Thymus (tissue), 11 donors: ENCODE results near the gene CA9. TPM values are rescaled to one million over a fixed set of nuclear protein-coding genes. Genes with fewer than 3 reads are reported as not detected.

ENCODE experiments used
- DNase-seq, 9 donors: peaks; one replicate each; pipeline ENCODE4 v3.0.0-alpha.2; 2013; ENCODE audit warnings: low spot score in 9 of 9, low read depth in 6 of 9, missing footprints in 1 of 9
- H3K27ac ChIP-seq, 2 donors: one replicate each; pipeline ENCODE4 v1.5.1; 2013; ENCODE audit warnings: control low read depth in 1 of 2, low read depth in 1 of 2, low read length in 1 of 2, mild to moderate bottlenecking in 1 of 2, moderate library complexity in 1 of 2
- H3K27me3 ChIP-seq, 2 donors: one replicate each; pipeline ENCODE4 v1.5.1; 2013; ENCODE audit warnings: low read length in 1 of 2; ENCODE audit not compliant: control insufficient read depth in 2 of 2, insufficient read depth in 1 of 2
- H3K36me3 ChIP-seq, 2 donors: one replicate each; pipeline ENCODE4 v1.5.1; 2013; ENCODE audit warnings: low read length in 1 of 2, mild to moderate bottlenecking in 1 of 2, moderate library complexity in 1 of 2; ENCODE audit not compliant: control insufficient read depth in 2 of 2, insufficient read depth in 2 of 2
- H3K4me1 ChIP-seq, 2 donors: one replicate each; pipeline ENCODE4 v1.5.1; 2013; ENCODE audit warnings: low read length in 2 of 2; ENCODE audit not compliant: control insufficient read depth in 2 of 2, insufficient read depth in 2 of 2
- H3K4me3 ChIP-seq, 2 donors: one replicate each; pipeline ENCODE4 v1.5.1; 2013; ENCODE audit warnings: low read length in 2 of 2, control low read depth in 1 of 2, mild to moderate bottlenecking in 1 of 2
- H3K9me3 ChIP-seq, 2 donors: one replicate each; pipeline ENCODE4 v1.5.1; 2013; ENCODE audit warnings: low read length in 1 of 2, mild to moderate bottlenecking in 1 of 2; ENCODE audit not compliant: control insufficient read depth in 2 of 2, insufficient read depth in 1 of 2
- WGBS: extraction: QIAGEN DNeasy Blood & Tissue Kit; methylation state at CpG from one replicate; pipeline ENCODE4 v1.1.7; 2013; 5-methylcytosine and 5-hydroxymethylcytosine counted together
- polyA plus RNA-seq: library from polyadenylated mRNA; stranded (reverse); fragments of 200-250 nt; gene quantifications from one replicate; pipeline ENCODE4 v1.2.3, GENCODE V29; 2013
- total RNA-seq: library from RNA; stranded (reverse); fragments of 120-200 nt; gene quantifications from one replicate; pipeline ENCODE4 v1.2.4, GENCODE V29; 2013
- donor health status: healthy.

The CA9 gene
- total and polyA plus RNA-seq, 2 donors = 0.50 to 1.0 TPM

- WGBS = 98% methylated on average over 26 of the region's 26 CpGs
- Histone ChIP-seq H3K27ac (no peak overlapping the region), H3K9me3 (no peaks in the 10 kb centered on the region)
These were observed 30.4 kb downstream of the CA9 start for GRCh38 chr9:35703906-35704672.

GRCh38 chr9:35705372-35705771, 31.6 kb downstream of the CA9 start:
- no peak overlapping the region for H3K27ac ChIP-seq

More at GRCh38 chr9:35703906-35704672, 30.4 kb downstream of the CA9 start:
- no peak for DNase-seq
- peaks cover 93 to 99% of the 10 kb centered on the region in 2 donors for H3K36me3 ChIP-seq
- H3K27me3 ChIP-seq = no peaks in the 10 kb centered on the region
- no peak overlapping the region for H3K4me3 ChIP-seq
- H3K4me1 ChIP-seq = no peaks in the 10 kb centered on the region

GRCh38 chr9:35705836-35706430, 32.2 kb downstream of the CA9 start:
- H3K27ac ChIP-seq = no peak overlapping the region
- H3K4me3 ChIP-seq = no peak overlapping the region
- no peaks in the 10 kb centered on the region for H3K9me3 ChIP-seq
- H3K36me3 ChIP-seq = peaks cover 88 to 95% of the 10 kb centered on the region in 2 donors
- H3K27me3 ChIP-seq = no peaks in the 10 kb centered on the region
- H3K4me1 ChIP-seq = no peaks in the 10 kb centered on the region
- WGBS = 99% methylated on average over 7 of the region's 7 CpGs
- DNase-seq = no peak

More at GRCh38 chr9:35705372-35705771, 31.6 kb downstream of the CA9 start:
- Histone ChIP-seq H3K9me3 (no peaks in the 10 kb centered on the region), H3K4me1 (no peaks in the 10 kb centered on the region), H3K4me3 (no peak overlapping the region), H3K27me3 (no peaks in the 10 kb centered on the region), H3K36me3 (peaks cover 85 to 95% of the 10 kb centered on the region in 2 donors)
- WGBS = 97% methylated on average over 8 of the region's 8 CpGs
- DNase-seq = no peak

- H3K4me1 ChIP-seq = no peaks in the 10 kb centered on the region
- H3K9me3 ChIP-seq = no peaks in the 10 kb centered on the region
- WGBS = 97% methylated on average over 10 of the region's 10 CpGs
- DNase-seq = no peak
- no peaks in the 10 kb centered on the region for H3K27me3 ChIP-seq
- H3K4me3 ChIP-seq = no peak overlapping the region
- peaks cover 88 to 95% of the 10 kb centered on the region in 2 donors for H3K36me3 ChIP-seq
- no peak overlapping the region for H3K27ac ChIP-seq
These were observed 33.2 kb downstream of the CA9 start for GRCh38 chr9:35706951-35707350.

- 98% methylated on average over 4 of the region's 4 CpGs for WGBS
- no peaks in the 10 kb centered on the region for H3K4me1 ChIP-seq
- no peaks in the 10 kb centered on the region for H3K9me3 ChIP-seq
- H3K4me3 ChIP-seq = no peak overlapping the region
- no peak for DNase-seq
- H3K27ac ChIP-seq = no peak overlapping the region
- H3K36me3 ChIP-seq = peaks cover 91 to 95% of the 10 kb centered on the region in 2 donors
- no peaks in the 10 kb centered on the region for H3K27me3 ChIP-seq
These were observed 34.4 kb downstream of the CA9 start for GRCh38 chr9:35708146-35708545.

GRCh38 chr9:35710818-35711500, 37.2 kb downstream of the CA9 start:
- no peak overlapping the region for H3K27ac ChIP-seq
- H3K27me3 ChIP-seq = no peaks in the 10 kb centered on the region
- H3K4me3 ChIP-seq = no peak overlapping the region
- DNase-seq = no peak
- no peaks in the 10 kb centered on the region for H3K4me1 ChIP-seq
- whole genome bisulfite sequencing = 96% methylated on average over 7 of the region's 7 CpGs
- no peaks in the 10 kb centered on the region for H3K9me3 ChIP-seq
- H3K36me3 ChIP-seq = peaks cover 86 to 94% of the 10 kb centered on the region in 2 donors

GRCh38 chr9:35711501-35712428, 38.0 kb downstream of the CA9 start:
- H3K4me1 ChIP-seq = no peaks in the 10 kb centered on the region
- H3K9me3 ChIP-seq = no peaks in the 10 kb centered on the region
- WGBS = 97% methylated on average over 21 of the region's 21 CpGs
- DNase-seq = no peak
- H3K4me3 ChIP-seq = no peak overlapping the region
- H3K27ac ChIP-seq = no peak overlapping the region
- H3K36me3 ChIP-seq = peaks cover 86 to 94% of the 10 kb centered on the region in 2 donors
- H3K27me3 ChIP-seq = no peaks in the 10 kb centered on the region

- DNase-seq = no peak
- peaks cover 86 to 94% of the 10 kb centered on the region in 2 donors for H3K36me3 ChIP-seq
- WGBS = 99% methylated on average over 11 of the region's 11 CpGs
- H3K27ac ChIP-seq = no peak overlapping the region
- no peaks in the 10 kb centered on the region for H3K27me3 ChIP-seq
- H3K9me3 ChIP-seq = no peaks in the 10 kb centered on the region
- no peak overlapping the region for H3K4me3 ChIP-seq
- no peaks in the 10 kb centered on the region for H3K4me1 ChIP-seq
These were observed 39.2 kb downstream of the CA9 start for GRCh38 chr9:35712762-35713400.
